Activated CD8-positive, alpha-beta T cell treated with anti-CD3 and anti-CD28 coated beads for 36 hours (primary cell): ENCODE results near the gene RGS2. TPM values are rescaled to one million over a fixed set of nuclear protein-coding genes. Genes with fewer than 3 reads are reported as not detected.
A peak's percentile ranks its signal among the peaks of the same experiment; 100 is the strongest.

Experiments used
- ATAC-seq: fragments of 200-7000 bp; cut with Tn5 transposase; one replicate; pipeline ENCODE4 v1.10.0; 2021; ENCODE audit warnings: mild to moderate bottlenecking, moderate library complexity
- CTCF ChIA-PET: fragments of 350-600 bp; sonication (Branson Sonifier 250); formaldehyde crosslinking; loops from one replicate; lab custom pipeline; 2021; ENCODE audit warnings: antibody characterized with exemption; lab: Charles Lee
- POLR2A ChIA-PET: fragments of 350-600 bp; sonication (Branson Sonifier 250); formaldehyde crosslinking; loops from one replicate; lab custom pipeline; 2021; ENCODE audit warnings: antibody characterized with exemption; lab: Charles Lee
- DNase-seq: peaks from one replicate; pipeline ENCODE4 v3.0.0-alpha.2; 2020
- H3K27ac Mint-ChIP-seq: one replicate; pipeline ENCODE4 v1.8.0; 2021; ENCODE audit warnings: mild to moderate bottlenecking, mixed read lengths
- H3K27me3 Mint-ChIP-seq: one replicate; pipeline ENCODE4 v1.8.0; 2021; ENCODE audit warnings: mixed read lengths
- H3K36me3 Mint-ChIP-seq: one replicate; pipeline ENCODE4 v1.8.0; 2021; ENCODE audit warnings: low read depth, mixed read lengths
- H3K4me1 Mint-ChIP-seq: one replicate; pipeline ENCODE4 v1.8.0; 2021; ENCODE audit warnings: low read depth, mixed read lengths
- H3K4me3 Mint-ChIP-seq: one replicate; pipeline ENCODE4 v1.8.0; 2021; ENCODE audit warnings: mild to moderate bottlenecking, moderate library complexity, mixed read lengths
- H3K9me3 Mint-ChIP-seq: one replicate; pipeline ENCODE4 v1.8.0; 2021; ENCODE audit warnings: mixed read lengths
- intact Hi-C: fragments of 100-400 bp; cut with micrococcal nuclease; formaldehyde crosslinking; loops from one replicate; pipeline ENCODE4 v1.10.0; 2022
- total RNA-seq, 2 experiments: library from RNA; stranded (reverse); gene quantifications; one replicate each; pipeline ENCODE4 v1.2.3, GENCODE V29; 2021
- TF ChIP-seq, protein P1 (sequence below): fragments of 200-600 bp; IDR thresholded peaks from one replicate; pipeline ENCODE4 v1.8.0; 2022; ENCODE audit warnings: antibody characterized with exemption, mild to moderate bottlenecking

The RGS2 gene, protein sequence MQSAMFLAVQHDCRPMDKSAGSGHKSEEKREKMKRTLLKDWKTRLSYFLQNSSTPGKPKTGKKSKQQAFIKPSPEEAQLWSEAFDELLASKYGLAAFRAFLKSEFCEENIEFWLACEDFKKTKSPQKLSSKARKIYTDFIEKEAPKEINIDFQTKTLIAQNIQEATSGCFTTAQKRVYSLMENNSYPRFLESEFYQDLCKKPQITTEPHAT
- 1 to 10 TPM; 5.7 to 6.3 TPM for total RNA-seq

- ChIA-PET POLR2A (interaction anchor here (0.7 to 2.2 kb wide), 3 partner anchors 11 to 250 kb away, joined by 3 to 7 read pairs (median 3); partner anchors contain the start of gene UCHL5), CTCF (interaction anchor here (1.6 kb wide), 2 partner anchors 250 to 331 kb away, joined by 3 to 8 read pairs; partner anchors contain the start of genes RO60 and UCHL5)
- ATAC-seq (peak; percentile 95), DNase-seq (peak; percentile 89)
- H3K4me1 Mint-ChIP-seq: peaks cover 29% of the 10 kb centered on the region
- H3K4me3 Mint-ChIP-seq: peak within 1 kb of the TSS; percentile 89
- H3K27me3 Mint-ChIP-seq: peaks cover 1% of the 10 kb centered on the region
- H3K9me3 Mint-ChIP-seq: no peaks in the 10 kb centered on the region
- H3K36me3 Mint-ChIP-seq: peaks cover 7% of the 10 kb centered on the region
- peak within 1 kb of the TSS; percentile 93 for H3K27ac Mint-ChIP-seq
- intact Hi-C loops: loop anchor here (5.0 to 10.0 kb wide), 3 partner anchors 174 to 314 kb away; partner anchors contain the start of genes CDC73 and RGS13
- TF ChIP-seq, protein P1, sequence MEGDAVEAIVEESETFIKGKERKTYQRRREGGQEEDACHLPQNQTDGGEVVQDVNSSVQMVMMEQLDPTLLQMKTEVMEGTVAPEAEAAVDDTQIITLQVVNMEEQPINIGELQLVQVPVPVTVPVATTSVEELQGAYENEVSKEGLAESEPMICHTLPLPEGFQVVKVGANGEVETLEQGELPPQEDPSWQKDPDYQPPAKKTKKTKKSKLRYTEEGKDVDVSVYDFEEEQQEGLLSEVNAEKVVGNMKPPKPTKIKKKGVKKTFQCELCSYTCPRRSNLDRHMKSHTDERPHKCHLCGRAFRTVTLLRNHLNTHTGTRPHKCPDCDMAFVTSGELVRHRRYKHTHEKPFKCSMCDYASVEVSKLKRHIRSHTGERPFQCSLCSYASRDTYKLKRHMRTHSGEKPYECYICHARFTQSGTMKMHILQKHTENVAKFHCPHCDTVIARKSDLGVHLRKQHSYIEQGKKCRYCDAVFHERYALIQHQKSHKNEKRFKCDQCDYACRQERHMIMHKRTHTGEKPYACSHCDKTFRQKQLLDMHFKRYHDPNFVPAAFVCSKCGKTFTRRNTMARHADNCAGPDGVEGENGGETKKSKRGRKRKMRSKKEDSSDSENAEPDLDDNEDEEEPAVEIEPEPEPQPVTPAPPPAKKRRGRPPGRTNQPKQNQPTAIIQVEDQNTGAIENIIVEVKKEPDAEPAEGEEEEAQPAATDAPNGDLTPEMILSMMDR: no peak
Measured at GRCh38 chr1:192808518-192809306, at the start of gene RGS2. TSS of gene RGS2 (plus strand) at chr1:192809039. CDS start at chr1:192809072, 33 bp downstream.

- H3K4me3 Mint-ChIP-seq: no peak overlapping the region
- TF ChIP-seq, protein P1: no peak
- CTCF ChIA-PET: no interaction called here
Measured at GRCh38 chr1:192759104-192759503, 49.7 kb upstream of the RGS2 start.

DNA sequence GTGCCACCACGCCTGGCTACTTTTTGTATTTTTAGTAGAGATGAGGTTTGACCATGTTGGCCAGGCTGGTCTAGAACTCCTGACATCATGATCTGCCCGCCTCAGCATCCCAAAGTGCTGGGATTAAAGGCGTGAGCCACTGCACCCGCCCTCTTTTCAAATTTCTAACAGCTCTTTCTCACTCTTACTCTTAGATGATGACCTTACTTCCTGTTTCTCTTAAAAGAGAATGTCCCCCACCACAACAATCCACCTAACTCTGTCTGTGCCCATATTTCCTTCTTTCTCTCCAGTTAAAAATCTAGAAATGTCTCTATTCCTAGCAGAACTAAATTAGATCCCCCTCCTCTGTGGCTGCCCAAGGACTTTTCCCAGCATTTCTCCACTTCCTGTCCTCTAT, 46.6 kb upstream of the RGS2 start:
- no peaks in the 10 kb centered on the region for H3K9me3 Mint-ChIP-seq
- ChIA-PET POLR2A (no interaction called here), CTCF (interaction anchor here (0.6 kb wide), 1 partner anchor 37 kb away, joined by 3 read pairs; no protein-coding TSS in a partner anchor)
- H3K27me3 Mint-ChIP-seq: peaks cover 4% of the 10 kb centered on the region
- H3K36me3 Mint-ChIP-seq: no peaks in the 10 kb centered on the region
- H3K27ac Mint-ChIP-seq: no peak overlapping the region
- ATAC-seq (no peak), DNase-seq (no peak)
- TF ChIP-seq, protein P1: no peak
- no peak overlapping the region for H3K4me3 Mint-ChIP-seq
- H3K4me1 Mint-ChIP-seq: no peaks in the 10 kb centered on the region
- intact Hi-C loops: no loop called here

More at GRCh38 chr1:192759104-192759503, 49.7 kb upstream of the RGS2 start:
- Mint-ChIP-seq H3K4me1 (no peaks in the 10 kb centered on the region), H3K27ac (no peak overlapping the region), H3K27me3 (peaks cover 4% of the 10 kb centered on the region), H3K36me3 (no peaks in the 10 kb centered on the region), H3K9me3 (no peaks in the 10 kb centered on the region)
- POLR2A ChIA-PET: no interaction called here
- no peak for DNase-seq
- intact Hi-C loops: no loop called here
- no peak for ATAC-seq

- Mint-ChIP-seq H3K4me1 (no peaks in the 10 kb centered on the region), H3K9me3 (no peaks in the 10 kb centered on the region), H3K4me3 (no peak overlapping the region), H3K36me3 (no peaks in the 10 kb centered on the region), H3K27me3 (peaks cover 4% of the 10 kb centered on the region), H3K27ac (no peak overlapping the region)
- ATAC-seq: no peak
- ChIA-PET POLR2A (no interaction called here), CTCF (no interaction called here)
- DNase-seq: no peak
- intact Hi-C loops: no loop called here
- TF ChIP-seq, protein P1: no peak
Measured at GRCh38 chr1:192763243-192763642, 45.6 kb upstream of the RGS2 start.

DNA sequence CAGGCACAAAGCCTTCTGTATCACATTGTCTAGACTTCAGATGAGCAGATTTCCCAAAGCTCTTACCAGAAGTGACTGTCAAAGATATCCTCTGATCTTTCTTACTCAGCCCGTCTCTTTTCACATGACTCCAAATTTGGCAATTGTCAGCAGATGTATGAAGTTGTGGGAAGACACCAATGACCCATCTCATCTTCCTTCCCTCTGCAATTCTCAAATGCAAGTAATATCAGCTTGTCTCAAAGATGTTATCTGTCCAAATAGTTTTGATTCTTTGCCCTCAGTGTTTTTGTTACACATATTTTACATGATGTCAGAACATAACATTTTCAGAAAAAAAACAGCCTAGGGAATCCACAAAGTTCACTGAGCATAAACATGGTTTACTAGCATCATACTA, 45.1 kb upstream of the RGS2 start:
- DNase-seq (no peak), ATAC-seq (no peak)
- Mint-ChIP-seq H3K27ac (no peak overlapping the region), H3K27me3 (peaks cover 4% of the 10 kb centered on the region), H3K4me3 (no peak overlapping the region), H3K36me3 (no peaks in the 10 kb centered on the region), H3K9me3 (no peaks in the 10 kb centered on the region), H3K4me1 (no peaks in the 10 kb centered on the region)
- POLR2A ChIA-PET: no interaction called here
- TF ChIP-seq, protein P1: no peak
- CTCF ChIA-PET: no interaction called here
- intact Hi-C loops: no loop called here
